Activated CD8-positive, alpha-beta T cell treated with anti-CD3 and anti-CD28 coated beads for 36 hours (primary cell): Measurements from ENCODE around the gene SIM2. TPM values are rescaled to one million over a fixed set of nuclear protein-coding genes. Genes with fewer than 3 reads are reported as not detected.

Experiments used
- ATAC-seq: fragments of 200-7000 bp; cut with Tn5 transposase; one replicate; pipeline ENCODE4 v1.10.0; 2021; ENCODE audit warnings: mild to moderate bottlenecking, moderate library complexity
- CTCF ChIA-PET: fragments of 350-600 bp; sonication (Branson Sonifier 250); formaldehyde crosslinking; loops from one replicate; lab custom pipeline; 2021; ENCODE audit warnings: antibody characterized with exemption; lab: Charles Lee
- POLR2A ChIA-PET: fragments of 350-600 bp; sonication (Branson Sonifier 250); formaldehyde crosslinking; loops from one replicate; lab custom pipeline; 2021; ENCODE audit warnings: antibody characterized with exemption; lab: Charles Lee
- DNase-seq: peaks from one replicate; pipeline ENCODE4 v3.0.0-alpha.2; 2020
- H3K27ac Mint-ChIP-seq: one replicate; pipeline ENCODE4 v1.8.0; 2021; ENCODE audit warnings: mild to moderate bottlenecking, mixed read lengths
- H3K27me3 Mint-ChIP-seq: one replicate; pipeline ENCODE4 v1.8.0; 2021; ENCODE audit warnings: mixed read lengths
- H3K36me3 Mint-ChIP-seq: one replicate; pipeline ENCODE4 v1.8.0; 2021; ENCODE audit warnings: low read depth, mixed read lengths
- H3K4me1 Mint-ChIP-seq: one replicate; pipeline ENCODE4 v1.8.0; 2021; ENCODE audit warnings: low read depth, mixed read lengths
- H3K4me3 Mint-ChIP-seq: one replicate; pipeline ENCODE4 v1.8.0; 2021; ENCODE audit warnings: mild to moderate bottlenecking, moderate library complexity, mixed read lengths
- H3K9me3 Mint-ChIP-seq: one replicate; pipeline ENCODE4 v1.8.0; 2021; ENCODE audit warnings: mixed read lengths
- CTCF ChIP-seq: fragments of 200-600 bp; IDR thresholded peaks from one replicate; pipeline ENCODE4 v1.8.0; 2022; ENCODE audit warnings: antibody characterized with exemption, mild to moderate bottlenecking
- intact Hi-C: fragments of 100-400 bp; cut with micrococcal nuclease; formaldehyde crosslinking; loops from one replicate; pipeline ENCODE4 v1.10.0; 2022
- total RNA-seq, 2 experiments: library from RNA; stranded (reverse); gene quantifications; one replicate each; pipeline ENCODE4 v1.2.3, GENCODE V29; 2021

The SIM2 gene
- total RNA-seq, 2 experiments from 2014 or later: not detected

- POLR2A ChIA-PET: interaction anchor here (0.9 kb wide), 1 partner anchor 255 kb away, joined by 3 read pairs; no protein-coding TSS in a partner anchor
- TF ChIP-seq CTCF: no peak
- no peaks in the 10 kb centered on the region for H3K9me3 Mint-ChIP-seq
- H3K27me3 Mint-ChIP-seq: peaks cover 73% of the 10 kb centered on the region
- CTCF ChIA-PET: interaction anchor here (2.2 kb wide), 1 partner anchor 80 kb away, joined by 7 read pairs; no protein-coding TSS in a partner anchor
- H3K4me1 Mint-ChIP-seq: peaks cover 31% of the 10 kb centered on the region
- DNase-seq (no peak), ATAC-seq (no peak)
- H3K27ac Mint-ChIP-seq: no peak overlapping the region
- no peak overlapping the region for H3K4me3 Mint-ChIP-seq
- intact Hi-C loops: no loop called here
- H3K36me3 Mint-ChIP-seq: no peaks in the 10 kb centered on the region
Observed at GRCh38 chr21:36710729-36711048, 11.8 kb downstream of the SIM2 start.

- Mint-ChIP-seq H3K27ac (no peak overlapping the region), H3K9me3 (no peaks in the 10 kb centered on the region), H3K27me3 (peaks cover 65% of the 10 kb centered on the region), H3K36me3 (no peaks in the 10 kb centered on the region), H3K4me3 (no peak overlapping the region), H3K4me1 (peaks cover 9% of the 10 kb centered on the region)
- no peak for ATAC-seq
- no peak for DNase-seq
- TF ChIP-seq CTCF: no peak
- intact Hi-C loops: no loop called here
- POLR2A ChIA-PET: no interaction called here
- CTCF ChIA-PET: no interaction called here
Observed at GRCh38 chr21:36713746-36714145, 14.8 kb downstream of the SIM2 start.

GRCh38 chr21:36716387-36716786 is 17.5 kb downstream of the SIM2 start:
- ATAC-seq (no peak), DNase-seq (no peak)
- Mint-ChIP-seq H3K27me3 (peaks cover 54% of the 10 kb centered on the region), H3K27ac (no peak overlapping the region), H3K4me1 (no peaks in the 10 kb centered on the region), H3K36me3 (no peaks in the 10 kb centered on the region), H3K9me3 (no peaks in the 10 kb centered on the region), H3K4me3 (no peak overlapping the region)
- no peak for TF ChIP-seq CTCF
- intact Hi-C loops: no loop called here
- POLR2A ChIA-PET: no interaction called here
- CTCF ChIA-PET: interaction anchor here (1.0 to 1.5 kb wide), 2 partner anchors 9 to 30 kb away, joined by 4 read pairs; no protein-coding TSS in a partner anchor

- no peaks in the 10 kb centered on the region for H3K4me1 Mint-ChIP-seq
- H3K27me3 Mint-ChIP-seq: peaks cover 53% of the 10 kb centered on the region
- intact Hi-C loops: no loop called here
- ATAC-seq: no peak
- no peak overlapping the region for H3K4me3 Mint-ChIP-seq
- no peak for DNase-seq
- TF ChIP-seq CTCF: no peak
- H3K9me3 Mint-ChIP-seq: no peaks in the 10 kb centered on the region
- H3K27ac Mint-ChIP-seq: no peak overlapping the region
- H3K36me3 Mint-ChIP-seq: no peaks in the 10 kb centered on the region
- CTCF ChIA-PET: interaction anchor here (1.5 kb wide), 1 partner anchor 9 kb away, joined by 4 read pairs; no protein-coding TSS in a partner anchor
- POLR2A ChIA-PET: no interaction called here
Observed at GRCh38 chr21:36716836-36717235, 17.9 kb downstream of the SIM2 start.

- ChIA-PET CTCF (interaction anchor here (0.6 kb wide), 1 partner anchor 210 kb away, joined by 3 read pairs; no protein-coding TSS in a partner anchor), POLR2A (no interaction called here)
- no peaks in the 10 kb centered on the region for H3K4me1 Mint-ChIP-seq
- no peaks in the 10 kb centered on the region for H3K9me3 Mint-ChIP-seq
- TF ChIP-seq CTCF: no peak
- intact Hi-C loops: no loop called here
- no peaks in the 10 kb centered on the region for H3K36me3 Mint-ChIP-seq
- DNase-seq (no peak), ATAC-seq (no peak)
- no peak overlapping the region for H3K27ac Mint-ChIP-seq
- peaks cover 47% of the 10 kb centered on the region for H3K27me3 Mint-ChIP-seq
- H3K4me3 Mint-ChIP-seq: no peak overlapping the region
Observed at GRCh38 chr21:36717976-36718375, 19.1 kb downstream of the SIM2 start.
